OCI-LY3 (cell line): ENCODE results near the gene FGB.

Source experiments
- CTCF ChIP-seq: fragments of 200-600, 300-600 bp; sonication (generic); IDR thresholded peaks from 2 replicates; pipeline ENCODE4 v1.5.1; 2014; ENCODE audit warnings: antibody characterized with exemption, low read length, low read depth
- EZH2phosphoT487 ChIP-seq: fragments of 200-600 bp; shearing (Covaris generic); IDR thresholded peaks from 2 replicates; pipeline ENCODE4 v1.6.1; 2018; ENCODE audit warnings: antibody characterized with exemption, mixed run types, low read depth

GRCh38 chr4:154584259-154584658 lies 21.4 kb downstream of the FGB start:
- no peak for TF ChIP-seq CTCF
- no peak for TF ChIP-seq EZH2phosphoT487
